Measurements from ENCODE around the gene C2orf81. TPM values are rescaled to one million over a fixed set of nuclear protein-coding genes. Genes with fewer than 3 reads are reported as not detected.
A peak's percentile ranks its signal among the peaks of the same experiment; 100 is the strongest.

Gene C2orf81
- total and polyA plus RNA-seq, 8 donors = 0.87 to 6.5 (median 2.0) TPM

DNA sequence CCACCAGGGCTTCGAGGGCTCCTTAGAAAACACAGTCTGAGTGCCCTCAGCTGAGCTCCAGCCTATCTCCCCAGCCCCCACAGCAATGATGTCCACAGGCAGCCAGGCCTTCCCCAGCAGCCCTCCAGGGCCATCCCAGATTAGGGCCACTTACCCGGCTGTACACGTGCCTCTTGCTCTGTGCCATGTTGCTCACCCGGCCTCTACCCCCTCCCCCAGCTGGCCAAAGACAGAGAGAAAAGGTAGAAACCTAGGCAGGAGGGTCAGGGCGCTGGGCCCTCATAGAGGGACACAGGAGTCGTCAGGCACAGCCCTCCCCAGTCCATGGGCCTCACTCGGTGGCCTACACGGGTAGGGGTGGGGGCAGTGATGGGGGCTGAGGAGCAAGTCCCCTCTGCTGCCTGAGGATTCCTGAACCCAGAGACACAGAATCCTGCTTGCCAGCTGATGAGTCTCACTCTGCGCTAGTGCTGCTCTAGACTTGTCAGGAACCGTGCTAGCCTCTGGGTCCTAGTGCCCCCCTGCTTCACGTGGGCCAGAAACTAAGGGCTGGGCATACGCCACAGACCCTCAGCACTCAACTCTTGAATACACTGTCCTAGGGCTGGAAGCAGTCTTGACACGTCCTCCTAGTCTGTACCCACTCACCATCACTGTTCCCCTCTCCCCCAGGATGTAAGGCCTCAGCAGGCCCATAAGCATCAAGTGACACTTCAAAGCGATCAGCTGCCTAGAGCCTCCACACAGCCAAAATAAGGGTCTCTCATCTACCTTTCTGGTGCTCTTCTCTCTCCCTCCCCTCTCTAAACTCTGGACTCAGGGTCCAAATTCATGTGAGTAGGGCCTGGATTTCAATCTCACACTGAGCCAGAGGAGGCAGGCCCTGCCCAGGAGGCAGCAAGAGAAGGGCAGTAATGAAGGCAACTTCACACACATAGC lies 41.3 kb downstream of the C2orf81 start, which contains the start of gene DCTN1:
DCTN1 (minus strand) TSS at position 461 of the 939 bp plus-strand sequence; CDS start at position 187, 274 bp downstream.
- ATAC-seq (peak; percentile 56 to 80 (median 73)), FAIRE-seq (no peak), DNase-seq (peak in 4 of 6 donors; percentile 13 to 38 (median 26))
- Histone ChIP-seq H3K9me3 (no peaks in the 10 kb centered on the region), H3K27me3 (no peaks in the 10 kb centered on the region), H3K27ac (no peak within 1 kb of the TSS), H3K4me3 (peak within 1 kb of the TSS in 2 of 4 donors; percentile 16 to 35), H3K36me3 (peaks cover 0 to 8% (median 0%) of the 10 kb centered on the region in 3 donors), H3K4me1 (peaks cover 9 to 23% (median 10%) of the 10 kb centered on the region in 3 donors)
- TF ChIP-seq, protein P1, sequence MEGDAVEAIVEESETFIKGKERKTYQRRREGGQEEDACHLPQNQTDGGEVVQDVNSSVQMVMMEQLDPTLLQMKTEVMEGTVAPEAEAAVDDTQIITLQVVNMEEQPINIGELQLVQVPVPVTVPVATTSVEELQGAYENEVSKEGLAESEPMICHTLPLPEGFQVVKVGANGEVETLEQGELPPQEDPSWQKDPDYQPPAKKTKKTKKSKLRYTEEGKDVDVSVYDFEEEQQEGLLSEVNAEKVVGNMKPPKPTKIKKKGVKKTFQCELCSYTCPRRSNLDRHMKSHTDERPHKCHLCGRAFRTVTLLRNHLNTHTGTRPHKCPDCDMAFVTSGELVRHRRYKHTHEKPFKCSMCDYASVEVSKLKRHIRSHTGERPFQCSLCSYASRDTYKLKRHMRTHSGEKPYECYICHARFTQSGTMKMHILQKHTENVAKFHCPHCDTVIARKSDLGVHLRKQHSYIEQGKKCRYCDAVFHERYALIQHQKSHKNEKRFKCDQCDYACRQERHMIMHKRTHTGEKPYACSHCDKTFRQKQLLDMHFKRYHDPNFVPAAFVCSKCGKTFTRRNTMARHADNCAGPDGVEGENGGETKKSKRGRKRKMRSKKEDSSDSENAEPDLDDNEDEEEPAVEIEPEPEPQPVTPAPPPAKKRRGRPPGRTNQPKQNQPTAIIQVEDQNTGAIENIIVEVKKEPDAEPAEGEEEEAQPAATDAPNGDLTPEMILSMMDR (IDR thresholded peaks at IDR 0.05) = no peak
- intact Hi-C loops (cut with DNase I) = no loop called here
- 27% methylated on average over 14 of the region's 14 CpGs for WGBS, 2 donors

GRCh38 chr2:74378007-74378406 lies 43.4 kb downstream of the C2orf81 start:
- H3K27ac ChIP-seq = no peak overlapping the region
- FAIRE-seq = no peak
- no peak for DNase-seq
- TF ChIP-seq, protein P1 (IDR thresholded peaks at IDR 0.05) = no peak
- ATAC-seq = no peak
- no peaks in the 10 kb centered on the region for H3K9me3 ChIP-seq
- no peaks in the 10 kb centered on the region for H3K27me3 ChIP-seq
- intact Hi-C loops (cut with DNase I) = no loop called here
- H3K4me1 ChIP-seq = peaks cover 0 to 9% (median 1%) of the 10 kb centered on the region in 3 donors
- peaks cover 0 to 8% (median 0%) of the 10 kb centered on the region in 3 donors for H3K36me3 ChIP-seq
- no peak overlapping the region for H3K4me3 ChIP-seq
- WGBS, 2 donors = 87 to 88% methylated on average over 10 of the region's 10 CpGs

DNA sequence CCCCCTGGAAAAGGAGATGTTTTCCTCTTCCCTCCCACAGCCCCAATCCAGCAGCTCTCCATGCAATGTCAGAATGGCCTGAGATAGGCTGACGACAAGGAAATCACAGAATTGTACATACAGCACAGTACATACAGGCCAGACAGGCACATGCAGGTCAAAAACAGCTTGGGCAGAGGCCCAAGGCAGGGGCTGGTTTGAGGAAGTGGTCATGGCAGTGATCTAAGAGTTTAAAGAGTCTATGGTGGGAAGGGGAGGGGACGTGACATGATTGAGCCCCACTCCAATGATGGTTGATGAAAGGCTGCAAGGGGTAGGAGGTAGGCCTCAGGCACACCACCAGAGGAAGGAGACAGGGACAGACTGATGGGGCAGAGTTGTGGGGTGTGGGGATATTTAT lies 45.6 kb downstream of the C2orf81 start:
- WGBS, 2 donors = 88 to 96% methylated on average over 2 of the region's 2 CpGs
- intact Hi-C loops (cut with DNase I) = no loop called here
- no peaks in the 10 kb centered on the region for H3K9me3 ChIP-seq
- DNase-seq (no peak), FAIRE-seq (no peak), ATAC-seq (no peak)
- no peak overlapping the region for H3K27ac ChIP-seq
- TF ChIP-seq, protein P1 (IDR thresholded peaks at IDR 0.05) = no peak
- no peak overlapping the region for H3K4me3 ChIP-seq
- peaks cover 0 to 6% (median 0%) of the 10 kb centered on the region in 3 donors for H3K4me1 ChIP-seq
- peaks cover 0 to 11% (median 0%) of the 10 kb centered on the region in 3 donors for H3K36me3 ChIP-seq
- H3K27me3 ChIP-seq = no peaks in the 10 kb centered on the region

DNA sequence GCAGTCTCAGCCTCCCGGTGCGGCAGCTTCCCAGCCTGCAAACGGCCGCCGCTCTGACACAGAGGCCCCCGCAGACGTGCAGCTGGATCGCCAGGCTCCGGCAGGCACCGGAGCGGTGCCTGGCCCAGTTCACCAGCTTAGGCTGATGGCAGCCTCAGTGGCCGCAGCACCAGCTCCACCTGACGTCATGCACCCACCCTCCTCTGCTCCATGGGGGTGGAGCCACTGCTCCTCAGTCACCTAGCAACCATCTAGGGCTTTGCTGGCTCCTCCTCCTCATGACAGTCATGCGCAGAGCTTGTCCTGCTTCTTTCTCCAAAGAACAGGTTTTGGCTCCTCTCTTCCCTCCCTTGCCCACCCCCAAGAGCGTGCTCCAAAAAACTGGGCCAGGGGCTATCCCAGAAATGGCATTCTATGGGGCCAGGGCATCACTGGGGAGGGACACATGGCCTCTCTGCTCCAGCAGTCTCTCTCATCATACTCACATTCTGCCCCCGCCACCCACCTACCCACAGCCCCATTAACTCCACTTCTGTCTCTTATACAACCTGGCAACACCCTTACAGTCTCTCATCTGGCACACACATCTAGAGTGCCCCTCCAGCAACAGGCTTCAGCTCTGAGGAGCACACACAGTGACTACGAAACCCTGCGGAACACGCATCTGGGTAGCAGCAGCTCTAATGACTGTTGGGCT lies 46.8 kb downstream of the C2orf81 start:
- intact Hi-C loops (cut with DNase I) = no loop called here
- 84% methylated on average over 18 to 19 of the region's 19 CpGs for WGBS, 2 donors
- Histone ChIP-seq H3K36me3 (peaks cover 0 to 23% (median 4%) of the 10 kb centered on the region in 3 donors), H3K4me1 (no peaks in the 10 kb centered on the region), H3K27me3 (no peaks in the 10 kb centered on the region), H3K9me3 (no peaks in the 10 kb centered on the region), H3K27ac (no peak overlapping the region), H3K4me3 (peak overlapping the region in 1 of 4 donors; percentile 12)
- TF ChIP-seq, protein P1 (IDR thresholded peaks at IDR 0.05) = no peak
- no peak for FAIRE-seq
- ATAC-seq = peak in 3 of 4 donors; percentile 88 to 94 (median 90)
- peak in 4 of 6 donors; percentile 28 to 34 (median 32) for DNase-seq

Measured in pancreas (tissue), 10 donors.